ENCODE measurements around the gene ZFYVE21.

- TF ChIP-seq GATA2 (IDR thresholded peaks at IDR 0.05; ENCODE audit: low read depth, low read length) (no peak), GATA3 (IDR thresholded peaks at IDR 0.05; ENCODE audit: low read depth, low read length) (no peak)
These were observed 15.9 kb downstream of the ZFYVE21 start for GRCh38 chr14:103731481-103731880.
